Transverse colon (tissue), 4 donors: Measurements from ENCODE around the gene CLUH. TPM values are rescaled to one million over a fixed set of nuclear protein-coding genes. Genes with fewer than 3 reads are reported as not detected.
A peak's percentile ranks its signal among the peaks of the same experiment; 100 is the strongest.

Source experiments
- DNase-seq: peaks from one replicate; pipeline ENCODE4 v3.0.0-alpha.2; 2019
- H3K27ac ChIP-seq, 4 donors: fragments of 200-600 bp; sonication (generic); 2 replicates each; pipeline ENCODE4 v1.5.1; 2016 to 2018; ENCODE audit warnings: inconsistent platforms in 4 of 4
- H3K27me3 ChIP-seq: fragments of 200-600 bp; sonication (generic); 2 replicates; pipeline ENCODE4 v1.5.1; 2017; ENCODE audit warnings: inconsistent platforms
- H3K36me3 ChIP-seq, 4 donors: fragments of 200-600 bp; sonication (generic); 2 replicates each; pipeline ENCODE4 v1.5.1; 2017 to 2019; ENCODE audit warnings: inconsistent platforms in 4 of 4
- H3K4me1 ChIP-seq, 4 donors: fragments of 200-600 bp; sonication (generic); 2 replicates each; pipeline ENCODE4 v1.5.1; 2017 to 2020; ENCODE audit warnings: inconsistent platforms in 4 of 4
- H3K4me3 ChIP-seq, 4 donors: fragments of 200-600 bp; sonication (generic); 1 replicate in 1 of 4; 2 replicates in 3 of 4; pipeline versions ENCODE4 v1.5.1 to v1.6.1; 2017 to 2019; ENCODE audit warnings: inconsistent platforms in 4 of 4
- H3K9me3 ChIP-seq, 2 donors: fragments of 200-600 bp; sonication (generic); 2 replicates each; pipeline ENCODE4 v1.5.1; 2017 to 2019; ENCODE audit warnings: inconsistent platforms in 2 of 2
- CTCF ChIP-seq, 5 experiments: fragments of 200-600 bp in 3 of 5; fragments of 450-650 bp in 2 of 5; sonication (generic) in 3 of 5; IDR thresholded peaks; 1 replicate in 2 of 5; 2 replicates in 3 of 5; pipeline ENCODE4 v1.5.1; 2016 to 2017; ENCODE audit warnings: antibody characterized with exemption in 5 of 5, inconsistent platforms in 3 of 5, mild to moderate bottlenecking in 2 of 5, moderate library complexity in 1 of 5
- EP300 ChIP-seq: sonication (generic); formaldehyde crosslinking; IDR thresholded peaks from one replicate; pipeline ENCODE4 v1.6.1; 2017; ENCODE audit warnings: antibody characterized with exemption, low read depth
- POLR2A ChIP-seq: fragments of 450-650 bp; IDR thresholded peaks from one replicate; pipeline ENCODE4 v1.6.1; 2016; ENCODE audit warnings: antibody characterized with exemption, mild to moderate bottlenecking, moderate library complexity
- POLR2AphosphoS5 ChIP-seq, 3 donors: sonication (generic); formaldehyde crosslinking; IDR thresholded peaks; one replicate each; pipeline ENCODE4 v1.6.1; 2016; ENCODE audit warnings: antibody characterized with exemption in 3 of 3
- WGBS, 2 donors: methylation state at CpG; one replicate each; pipeline ENCODE4 v1.1.5; 2018; ENCODE audit warnings: low coverage in 1 of 2; 5-methylcytosine and 5-hydroxymethylcytosine counted together
- in situ Hi-C, 4 donors: fragments of 200-750 bp; cut with MboI; loops; one replicate each; pipeline versions ENCODE4 v1.15.0 to v1.15.1; 2017; ENCODE audit warnings: low sequenced_read_pairs in 3 of 4, low pct_ligation_motif_present in 1 of 4, low pct_unique_long_range_greater_than_20kb in 1 of 4
- intact Hi-C: fragments of 100-400 bp; cut with DNase I; formaldehyde crosslinking; loops from one replicate; pipeline ENCODE4 v1.15.1; 2023; ENCODE audit warnings: low total_unique reads
- total RNA-seq, 4 donors: library from RNA; depleted of rRNA; stranded (reverse); fragments of >200 nt; gene quantifications; one replicate each; pipeline ENCODE4 v1.1.0, GENCODE V29; 2016

Gene CLUH
- total RNA-seq, 4 donors from 2014 or later, result 127 to 1,072 (median 208) TPM

- TF ChIP-seq CTCF (IDR thresholded peaks at IDR 0.05) (no peak), EP300 (no peak), POLR2AphosphoS5 (IDR thresholded peaks at IDR 0.05) (no peak), POLR2A (no peak)
- Histone ChIP-seq H3K4me1 (peaks cover 0 to 18% (median 8%) of the 10 kb centered on the region in 4 donors), H3K27ac (peak overlapping the region in 2 of 4 donors; percentile 17 to 52), H3K4me3 (no peak overlapping the region), H3K9me3 (no peaks in the 10 kb centered on the region), H3K27me3 (peaks cover 1% of the 10 kb centered on the region), H3K36me3 (no peaks in the 10 kb centered on the region)
- DNase-seq, result no peak
- in situ Hi-C loops, result no loop called here
- intact Hi-C loops, result no loop called here
- 60 to 79% methylated on average over 4 to 13 of the region's 13 CpGs for WGBS, 2 donors
Measured at GRCh38 chr17:2718150-2718938, 6.8 kb upstream of the CLUH start.

- Histone ChIP-seq H3K27me3 (no peaks in the 10 kb centered on the region), H3K9me3 (no peaks in the 10 kb centered on the region), H3K36me3 (no peaks in the 10 kb centered on the region), H3K4me3 (no peak overlapping the region), H3K27ac (no peak overlapping the region), H3K4me1 (peaks cover 3 to 30% (median 17%) of the 10 kb centered on the region in 4 donors)
- intact Hi-C loops, result no loop called here
- TF ChIP-seq CTCF (IDR thresholded peaks at IDR 0.05) (no peak), EP300 (no peak), POLR2A (no peak)
- WGBS, 2 donors, result 80% methylated on average over 1 to 5 of the region's 5 CpGs
- in situ Hi-C loops, result no loop called here
- DNase-seq, result no peak
Measured at GRCh38 chr17:2716649-2717048, 5.1 kb upstream of the CLUH start.

- no peak for TF ChIP-seq CTCF (IDR thresholded peaks at IDR 0.05)
- TF ChIP-seq POLR2A, result no peak
- no peak for TF ChIP-seq EP300
- no peak for TF ChIP-seq POLR2AphosphoS5 (IDR thresholded peaks at IDR 0.05)
- intact Hi-C loops (no loop called here), in situ Hi-C loops (no loop called here)
- Histone ChIP-seq H3K4me1 (peaks cover 17 to 50% (median 38%) of the 10 kb centered on the region in 4 donors), H3K9me3 (no peaks in the 10 kb centered on the region), H3K4me3 (no peak overlapping the region), H3K27ac (no peak overlapping the region), H3K36me3 (no peaks in the 10 kb centered on the region), H3K27me3 (no peaks in the 10 kb centered on the region)
- no peak for DNase-seq
- 90 to 94% methylated on average over 6 to 9 of the region's 9 CpGs for WGBS, 2 donors
Measured at GRCh38 chr17:2713881-2714280, 2.3 kb upstream of the CLUH start.

- DNase-seq, result no peak
- Histone ChIP-seq H3K9me3 (no peaks in the 10 kb centered on the region), H3K4me1 (peaks cover 31 to 52% (median 45%) of the 10 kb centered on the region in 4 donors), H3K27me3 (no peaks in the 10 kb centered on the region), H3K27ac (peak overlapping the region; percentile 90 to 93 (median 92)), H3K4me3 (peak overlapping the region; percentile 71 to 91 (median 79)), H3K36me3 (no peaks in the 10 kb centered on the region)
- in situ Hi-C loops, result no loop called here
- 57 to 80% methylated on average over 4 to 33 of the region's 36 CpGs for WGBS, 2 donors
- intact Hi-C loops, result no loop called here
- TF ChIP-seq POLR2AphosphoS5 (IDR thresholded peaks at IDR 0.05), result no peak
- TF ChIP-seq POLR2A, result no peak
- no peak for TF ChIP-seq CTCF (IDR thresholded peaks at IDR 0.05)
- no peak for TF ChIP-seq EP300
Measured at GRCh38 chr17:2712300-2713043, 908 bp upstream of the CLUH start.
